Upper lobe of right lung (tissue), 1 donor: Measurements from ENCODE around the gene CTNNA1. TPM values are rescaled to one million over a fixed set of nuclear protein-coding genes. Genes with fewer than 3 reads are reported as not detected.
A peak's percentile ranks its signal among the peaks of the same experiment; 100 is the strongest.

Source experiments
- ATAC-seq: fragments of 200-7000 bp; cut with Tn5 transposase; one replicate; pipeline ENCODE4 v1.9.1; 2020; ENCODE audit warnings: mild to moderate bottlenecking, moderate library complexity
- DNase-seq: peaks from one replicate; pipeline ENCODE4 v3.0.0-alpha.2; 2020
- H3K27ac ChIP-seq: fragments of 200-600 bp; one replicate; pipeline ENCODE4 v1.8.0; 2022
- H3K27me3 ChIP-seq: fragments of 200-600 bp; one replicate; pipeline ENCODE4 v1.8.0; 2022; ENCODE audit warnings: mild to moderate bottlenecking
- H3K36me3 ChIP-seq: fragments of 200-600 bp; one replicate; pipeline ENCODE4 v1.8.0; 2022
- H3K4me1 ChIP-seq: fragments of 200-600 bp; one replicate; pipeline ENCODE4 v1.8.0; 2022
- H3K4me3 ChIP-seq: fragments of 200-600 bp; one replicate; pipeline ENCODE4 v1.8.0; 2022; ENCODE audit warnings: mild to moderate bottlenecking
- H3K9me3 ChIP-seq: fragments of 200-600 bp; one replicate; pipeline ENCODE4 v1.8.0; 2022
- CTCF ChIP-seq: fragments of 200-600 bp; IDR thresholded peaks from one replicate; pipeline ENCODE4 v1.8.0; 2022; ENCODE audit warnings: antibody characterized with exemption
- intact Hi-C: fragments of 100-400 bp; cut with DNase I; formaldehyde crosslinking; loops from one replicate; pipeline ENCODE4 v1.11.0; 2022
- total RNA-seq: library from RNA; stranded (reverse); fragmentation: NEBNext Ultra II Directional; extraction: Animal tissue kit (Norgen Biotek cat#: 25700); gene quantifications from one replicate; pipeline ENCODE4 v1.2.1, GENCODE V29; 2021
- donor health status: DM: no; HTN: yes; CAD: no; lungs with severe emphysema.

The CTNNA1 gene
- total RNA-seq, 1 donor from 2014 or later, result 362 TPM

GRCh38 chr5:138962614-138963370, 209.6 kb downstream of the CTNNA1 start:
- H3K4me1 ChIP-seq, result no peaks in the 10 kb centered on the region
- no peak for ATAC-seq

GRCh38 chr5:138963763-138964371, 210.6 kb downstream of the CTNNA1 start:
- intact Hi-C loops, result no loop called here
- H3K4me3 ChIP-seq, result no peak overlapping the region
- no peak overlapping the region for H3K27ac ChIP-seq
- no peaks in the 10 kb centered on the region for H3K27me3 ChIP-seq
- ATAC-seq (no peak), DNase-seq (peak; percentile 28)
- H3K36me3 ChIP-seq, result no peaks in the 10 kb centered on the region
- H3K9me3 ChIP-seq, result no peaks in the 10 kb centered on the region
- TF ChIP-seq CTCF, result no peak
- H3K4me1 ChIP-seq, result no peaks in the 10 kb centered on the region

More at GRCh38 chr5:138962614-138963370, 209.6 kb downstream of the CTNNA1 start:
- Histone ChIP-seq H3K36me3 (no peaks in the 10 kb centered on the region), H3K27me3 (no peaks in the 10 kb centered on the region), H3K9me3 (no peaks in the 10 kb centered on the region), H3K4me3 (no peak overlapping the region), H3K27ac (no peak overlapping the region)
- intact Hi-C loops, result no loop called here
- DNase-seq, result no peak
- TF ChIP-seq CTCF, result no peak

- intact Hi-C loops, result no loop called here
- TF ChIP-seq CTCF, result no peak
- H3K27me3 ChIP-seq, result no peaks in the 10 kb centered on the region
- H3K36me3 ChIP-seq, result no peaks in the 10 kb centered on the region
- no peak for DNase-seq
- H3K4me3 ChIP-seq, result no peak overlapping the region
- H3K27ac ChIP-seq, result no peak overlapping the region
- no peak for ATAC-seq
- no peaks in the 10 kb centered on the region for H3K4me1 ChIP-seq
- no peaks in the 10 kb centered on the region for H3K9me3 ChIP-seq
Measured at GRCh38 chr5:138964647-138965201, 211.5 kb downstream of the CTNNA1 start.

- H3K36me3 ChIP-seq, result no peaks in the 10 kb centered on the region
- no peaks in the 10 kb centered on the region for H3K9me3 ChIP-seq
- TF ChIP-seq CTCF, result no peak
- H3K4me3 ChIP-seq, result no peak overlapping the region
- H3K27ac ChIP-seq, result no peak overlapping the region
- H3K4me1 ChIP-seq, result no peaks in the 10 kb centered on the region
- DNase-seq, result peak; percentile 2
- intact Hi-C loops, result no loop called here
- no peaks in the 10 kb centered on the region for H3K27me3 ChIP-seq
- no peak for ATAC-seq
Measured at GRCh38 chr5:138965626-138966025, 212.4 kb downstream of the CTNNA1 start.

- no peaks in the 10 kb centered on the region for H3K4me1 ChIP-seq
- intact Hi-C loops, result no loop called here
- H3K27ac ChIP-seq, result no peak overlapping the region
- H3K27me3 ChIP-seq, result no peaks in the 10 kb centered on the region
- no peak overlapping the region for H3K4me3 ChIP-seq
- H3K36me3 ChIP-seq, result no peaks in the 10 kb centered on the region
- no peak for TF ChIP-seq CTCF
- H3K9me3 ChIP-seq, result no peaks in the 10 kb centered on the region
- ATAC-seq (no peak), DNase-seq (peak; percentile 30)
Measured at GRCh38 chr5:138966236-138966985, 213.2 kb downstream of the CTNNA1 start.
